DND-41 (cell line): ENCODE results near the gene FAM174C.

ENCODE experiments used
- ATAC-seq: fragments of 200-7000 bp; cut with Tn5 transposase; 3 replicates; pipeline ENCODE4 v1.9.1; 2021; ENCODE audit warnings: low read depth; ENCODE audit not compliant: insufficient read depth
- DNase-seq: peaks from one replicate; pipeline ENCODE4 v3.0.0-alpha.2; 2020
- H2AFZ ChIP-seq: 2 replicates; pipeline ENCODE4 v1.6.0; 2012; ENCODE audit warnings: low read depth, low read length
- H3K27ac ChIP-seq: 2 replicates; pipeline ENCODE4 v1.5.1; 2012; ENCODE audit warnings: low read length, inconsistent platforms
- H3K27me3 ChIP-seq: fragments of 200-600 bp; sonication (generic); 2 replicates; pipeline ENCODE4 v1.6.0; 2012; ENCODE audit warnings: low read length, mild to moderate bottlenecking, inconsistent platforms; ENCODE audit not compliant: insufficient read depth, poor library complexity
- H3K36me3 ChIP-seq: 2 replicates; pipeline ENCODE4 v1.5.1; 2012; ENCODE audit warnings: low read length, inconsistent platforms; ENCODE audit not compliant: insufficient read depth
- H3K4me1 ChIP-seq: 2 replicates; pipeline ENCODE4 v1.5.1; 2012; ENCODE audit warnings: mild to moderate bottlenecking, low read length; ENCODE audit not compliant: insufficient read depth
- H3K4me2 ChIP-seq: 2 replicates; pipeline ENCODE4 v1.6.0; 2012; ENCODE audit warnings: mild to moderate bottlenecking, moderate library complexity, low read length, inconsistent platforms; ENCODE audit not compliant: insufficient read depth
- H3K4me3 ChIP-seq, 2 experiments: fragments of 200-600 bp in 1 of 2; shearing (Covaris generic) in 1 of 2; 2 replicates each; pipeline ENCODE4 v1.5.1; 2012 to 2016; ENCODE audit warnings: inconsistent platforms in 2 of 2, low read length in 2 of 2, mild to moderate bottlenecking in 2 of 2, low read depth in 1 of 2, moderate library complexity in 1 of 2
- H3K79me2 ChIP-seq: 2 replicates; pipeline ENCODE4 v1.6.0; 2012; ENCODE audit warnings: low read length, inconsistent platforms; ENCODE audit not compliant: insufficient read depth
- H3K9ac ChIP-seq: 2 replicates; pipeline ENCODE4 v1.6.0; 2012; ENCODE audit warnings: low read depth, mild to moderate bottlenecking, inconsistent platforms, low read length, moderate library complexity
- H3K9me3 ChIP-seq: 2 replicates; pipeline ENCODE4 v1.5.1; 2012; ENCODE audit warnings: low read length, moderate library complexity, mild to moderate bottlenecking, inconsistent platforms; ENCODE audit not compliant: insufficient read depth, severe bottlenecking
- H4K20me1 ChIP-seq: 2 replicates; pipeline ENCODE4 v1.6.0; 2012; ENCODE audit warnings: low read length; ENCODE audit not compliant: insufficient read depth
- CTCF ChIP-seq: IDR thresholded peaks from 2 replicates; pipeline ENCODE4 v1.5.1; 2012; ENCODE audit warnings: borderline replicate concordance, low read length, moderate library complexity, mild to moderate bottlenecking; ENCODE audit not compliant: poor library complexity, severe bottlenecking; ENCODE audit errors: extremely low read depth
- EZH2 ChIP-seq: IDR thresholded peaks from 3 replicates; pipeline ENCODE4 v1.6.1; 2012; ENCODE audit warnings: borderline replicate concordance, low read depth, mild to moderate bottlenecking, moderate library complexity, low read length, inconsistent platforms; ENCODE audit not compliant: severe bottlenecking

FAM174C gene

GRCh38 chr19:1309977-1310852 is 34.9 kb downstream of the FAM174C start:
- Histone ChIP-seq H4K20me1 (no peaks in the 10 kb centered on the region), H3K9ac (no peak overlapping the region), H3K4me3 (no peak overlapping the region), H2AFZ (no peak overlapping the region), H3K4me1 (no peaks in the 10 kb centered on the region), H3K36me3 (no peaks in the 10 kb centered on the region), H3K27me3 (peaks cover under 1% of the 10 kb centered on the region), H3K4me2 (no peak overlapping the region), H3K27ac (no peak overlapping the region), H3K79me2 (no peaks in the 10 kb centered on the region), H3K9me3 (no peaks in the 10 kb centered on the region)
- ATAC-seq, result no peak
- TF ChIP-seq EZH2 (no peak), CTCF (no peak)
- no peak for DNase-seq

DNA sequence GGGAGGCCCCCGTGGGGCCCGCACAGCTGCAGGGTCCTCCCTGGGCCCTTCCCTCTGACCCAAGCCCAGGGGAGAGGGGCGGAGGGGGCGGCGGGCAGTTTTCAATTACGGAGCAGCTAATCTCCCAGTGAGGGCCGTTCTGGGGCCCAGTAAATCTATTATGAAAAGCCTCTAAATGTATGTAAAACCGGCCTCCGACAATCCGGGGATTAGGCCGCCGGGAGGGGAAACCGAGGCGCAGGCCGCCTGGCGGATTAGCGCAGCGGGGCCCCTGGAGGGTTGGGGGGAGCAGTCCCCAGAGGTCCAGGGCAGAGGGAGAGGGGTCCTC is 35.5 kb downstream of the FAM174C start:
- Histone ChIP-seq H3K4me3 (no peak overlapping the region), H2AFZ (no peak overlapping the region), H3K4me2 (no peak overlapping the region), H3K27ac (no peak overlapping the region), H3K27me3 (peaks cover 3% of the 10 kb centered on the region), H4K20me1 (no peaks in the 10 kb centered on the region), H3K36me3 (no peaks in the 10 kb centered on the region), H3K79me2 (no peaks in the 10 kb centered on the region), H3K9me3 (no peaks in the 10 kb centered on the region), H3K4me1 (no peaks in the 10 kb centered on the region), H3K9ac (no peak overlapping the region)
- TF ChIP-seq EZH2 (no peak), CTCF (no peak)
- DNase-seq (no peak), ATAC-seq (no peak)

DNA sequence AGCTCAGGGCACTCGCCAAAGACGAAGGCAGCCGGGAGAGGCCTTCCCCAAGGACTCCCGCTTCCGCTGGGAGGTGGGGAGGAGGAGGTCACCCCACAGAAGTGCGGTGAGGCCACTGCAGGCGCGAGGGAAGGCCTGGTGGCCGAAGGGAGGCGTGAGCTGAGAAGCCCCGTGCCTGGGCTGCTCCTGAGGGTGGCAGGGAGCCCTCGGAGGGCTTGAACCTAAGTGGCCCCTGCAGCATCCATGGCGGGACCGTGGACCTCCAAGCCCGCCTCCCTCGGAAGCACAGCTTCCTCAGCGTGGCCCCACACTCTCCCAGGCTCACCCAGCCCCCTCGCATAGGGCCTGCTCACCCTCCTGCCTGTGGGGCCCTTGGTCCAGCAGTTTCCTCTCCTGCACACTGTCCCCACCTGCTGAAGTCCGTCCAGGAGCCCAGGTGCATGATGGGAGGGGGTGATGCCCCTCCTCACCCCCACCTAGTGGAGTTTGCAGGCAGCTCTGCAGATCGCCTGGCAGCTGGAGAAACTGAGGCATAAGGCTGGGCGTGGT is 36.3 kb downstream of the FAM174C start:
- Histone ChIP-seq H3K27me3 (peaks cover 3% of the 10 kb centered on the region), H3K36me3 (no peaks in the 10 kb centered on the region), H3K4me3 (no peak overlapping the region), H3K9ac (no peak overlapping the region), H2AFZ (no peak overlapping the region), H3K27ac (no peak overlapping the region), H3K9me3 (no peaks in the 10 kb centered on the region), H3K79me2 (no peaks in the 10 kb centered on the region), H4K20me1 (peaks cover 1% of the 10 kb centered on the region; the same call in 1 of the 2 replicates), H3K4me1 (no peaks in the 10 kb centered on the region), H3K4me2 (no peak overlapping the region)
- TF ChIP-seq CTCF (no peak), EZH2 (no peak)
- ATAC-seq, result no peak
- DNase-seq, result no peak
